ENCODE results near the gene ZMPSTE24.

DNA sequence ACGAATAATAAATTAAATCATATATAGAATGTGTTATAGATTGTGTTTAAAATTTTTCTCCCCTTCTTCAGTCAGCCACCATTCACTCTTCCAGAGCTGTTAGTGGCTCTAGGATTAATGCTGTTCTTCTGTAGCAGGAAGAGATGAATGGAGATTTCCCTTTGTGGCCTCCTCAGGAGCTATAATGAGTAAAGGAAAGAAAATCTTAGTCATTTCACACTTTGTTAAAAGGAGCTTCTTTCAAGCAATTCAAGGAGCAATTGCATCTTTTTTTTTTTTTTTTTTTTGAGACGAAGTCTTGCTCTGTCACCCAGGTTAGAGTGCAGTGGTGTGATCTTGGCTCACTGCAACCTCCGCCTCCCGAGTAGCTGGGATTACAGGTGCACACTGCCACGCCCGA is 34.0 kb upstream of the ZMPSTE24 start:
- TF ChIP-seq, protein P1, sequence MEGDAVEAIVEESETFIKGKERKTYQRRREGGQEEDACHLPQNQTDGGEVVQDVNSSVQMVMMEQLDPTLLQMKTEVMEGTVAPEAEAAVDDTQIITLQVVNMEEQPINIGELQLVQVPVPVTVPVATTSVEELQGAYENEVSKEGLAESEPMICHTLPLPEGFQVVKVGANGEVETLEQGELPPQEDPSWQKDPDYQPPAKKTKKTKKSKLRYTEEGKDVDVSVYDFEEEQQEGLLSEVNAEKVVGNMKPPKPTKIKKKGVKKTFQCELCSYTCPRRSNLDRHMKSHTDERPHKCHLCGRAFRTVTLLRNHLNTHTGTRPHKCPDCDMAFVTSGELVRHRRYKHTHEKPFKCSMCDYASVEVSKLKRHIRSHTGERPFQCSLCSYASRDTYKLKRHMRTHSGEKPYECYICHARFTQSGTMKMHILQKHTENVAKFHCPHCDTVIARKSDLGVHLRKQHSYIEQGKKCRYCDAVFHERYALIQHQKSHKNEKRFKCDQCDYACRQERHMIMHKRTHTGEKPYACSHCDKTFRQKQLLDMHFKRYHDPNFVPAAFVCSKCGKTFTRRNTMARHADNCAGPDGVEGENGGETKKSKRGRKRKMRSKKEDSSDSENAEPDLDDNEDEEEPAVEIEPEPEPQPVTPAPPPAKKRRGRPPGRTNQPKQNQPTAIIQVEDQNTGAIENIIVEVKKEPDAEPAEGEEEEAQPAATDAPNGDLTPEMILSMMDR (IDR thresholded peaks at IDR 0.05) = no peak
- no peak for TF ChIP-seq EP300 (IDR thresholded peaks at IDR 0.05)
